Measurements from ENCODE around the gene TNFAIP2.

Gene TNFAIP2

GRCh38 chr14:103107941-103108748 is 15.1 kb upstream of the TNFAIP2 start:
- Histone ChIP-seq H3K9me3 (no peaks in the 10 kb centered on the region), H3K36me3 (no peaks in the 10 kb centered on the region), H3K4me1 (peaks cover 0 to 41% (median 35%) of the 10 kb centered on the region in 4 donors), H3K4me3 (no peak overlapping the region), H3K27ac (no peak overlapping the region), H3K27me3 (peaks cover 3 to 89% of the 10 kb centered on the region in 2 donors)
- intact Hi-C loops (cut with DNase I; ENCODE audit: low total_unique reads), result loop anchor here (10.0 kb wide), 1 partner anchor 77 kb away; no protein-coding TSS in a partner anchor
- no peak for TF ChIP-seq CTCF (IDR thresholded peaks at IDR 0.05)
- DNase-seq, result no peak

- no peaks in the 10 kb centered on the region for H3K9me3 ChIP-seq
- no peak overlapping the region for H3K4me3 ChIP-seq
- DNase-seq, result no peak
- H3K36me3 ChIP-seq, result no peaks in the 10 kb centered on the region
- no peak overlapping the region for H3K27ac ChIP-seq
- peaks cover 3 to 89% of the 10 kb centered on the region in 2 donors for H3K27me3 ChIP-seq
- TF ChIP-seq CTCF (IDR thresholded peaks at IDR 0.05), result no peak
- H3K4me1 ChIP-seq, result peaks cover 0 to 35% (median 31%) of the 10 kb centered on the region in 4 donors
- intact Hi-C loops (cut with DNase I; ENCODE audit: low total_unique reads), result loop anchor here (10.0 kb wide), 1 partner anchor 76 kb away; no protein-coding TSS in a partner anchor
Measured at GRCh38 chr14:103108749-103109207, 14.5 kb upstream of the TNFAIP2 start.

- no peak for TF ChIP-seq CTCF (IDR thresholded peaks at IDR 0.05)
- intact Hi-C loops (cut with DNase I; ENCODE audit: low total_unique reads), result loop anchor here (10.0 kb wide), 1 partner anchor 75 kb away; no protein-coding TSS in a partner anchor
- no peak overlapping the region for H3K4me3 ChIP-seq
- H3K27me3 ChIP-seq, result peaks cover 0 to 82% of the 10 kb centered on the region in 2 donors
- peaks cover 0 to 28% (median 21%) of the 10 kb centered on the region in 4 donors for H3K4me1 ChIP-seq
- no peaks in the 10 kb centered on the region for H3K9me3 ChIP-seq
- no peak overlapping the region for H3K27ac ChIP-seq
- H3K36me3 ChIP-seq, result no peaks in the 10 kb centered on the region
- no peak for DNase-seq
Measured at GRCh38 chr14:103109535-103110441, 13.5 kb upstream of the TNFAIP2 start.

- H3K36me3 ChIP-seq, result no peaks in the 10 kb centered on the region
- TF ChIP-seq CTCF (IDR thresholded peaks at IDR 0.05), result no peak
- H3K9me3 ChIP-seq, result no peaks in the 10 kb centered on the region
- peaks cover 0 to 74% of the 10 kb centered on the region in 2 donors for H3K27me3 ChIP-seq
- DNase-seq, result no peak
- peaks cover 0 to 27% (median 19%) of the 10 kb centered on the region in 4 donors for H3K4me1 ChIP-seq
- intact Hi-C loops (cut with DNase I; ENCODE audit: low total_unique reads), result no loop called here
- no peak overlapping the region for H3K27ac ChIP-seq
- no peak overlapping the region for H3K4me3 ChIP-seq
Measured at GRCh38 chr14:103110681-103111231, 12.5 kb upstream of the TNFAIP2 start.

GRCh38 chr14:103111232-103111868 is 11.9 kb upstream of the TNFAIP2 start:
- no peak for TF ChIP-seq CTCF (IDR thresholded peaks at IDR 0.05)
- peaks cover 0 to 27% (median 19%) of the 10 kb centered on the region in 4 donors for H3K4me1 ChIP-seq
- no peaks in the 10 kb centered on the region for H3K36me3 ChIP-seq
- no peaks in the 10 kb centered on the region for H3K9me3 ChIP-seq
- no peak overlapping the region for H3K4me3 ChIP-seq
- H3K27me3 ChIP-seq, result peaks cover 0 to 68% of the 10 kb centered on the region in 2 donors
- no peak overlapping the region for H3K27ac ChIP-seq
- intact Hi-C loops (cut with DNase I; ENCODE audit: low total_unique reads), result no loop called here
- DNase-seq, result no peak

All from tibial artery (tissue), 4 donors.